DND-41 (cell line): ENCODE data around the gene BCL2L11.

Source experiments
- ATAC-seq: fragments of 200-7000 bp; cut with Tn5 transposase; 3 replicates; pipeline ENCODE4 v1.9.1; 2021; ENCODE audit warnings: low read depth; ENCODE audit not compliant: insufficient read depth
- DNase-seq: peaks from one replicate; pipeline ENCODE4 v3.0.0-alpha.2; 2020
- H2AFZ ChIP-seq: 2 replicates; pipeline ENCODE4 v1.6.0; 2012; ENCODE audit warnings: low read depth, low read length
- H3K27ac ChIP-seq: 2 replicates; pipeline ENCODE4 v1.5.1; 2012; ENCODE audit warnings: low read length, inconsistent platforms
- H3K27me3 ChIP-seq: fragments of 200-600 bp; sonication (generic); 2 replicates; pipeline ENCODE4 v1.6.0; 2012; ENCODE audit warnings: low read length, mild to moderate bottlenecking, inconsistent platforms; ENCODE audit not compliant: insufficient read depth, poor library complexity
- H3K36me3 ChIP-seq: 2 replicates; pipeline ENCODE4 v1.5.1; 2012; ENCODE audit warnings: low read length, inconsistent platforms; ENCODE audit not compliant: insufficient read depth
- H3K4me1 ChIP-seq: 2 replicates; pipeline ENCODE4 v1.5.1; 2012; ENCODE audit warnings: mild to moderate bottlenecking, low read length; ENCODE audit not compliant: insufficient read depth
- H3K4me2 ChIP-seq: 2 replicates; pipeline ENCODE4 v1.6.0; 2012; ENCODE audit warnings: mild to moderate bottlenecking, moderate library complexity, low read length, inconsistent platforms; ENCODE audit not compliant: insufficient read depth
- H3K4me3 ChIP-seq, 2 experiments: fragments of 200-600 bp in 1 of 2; shearing (Covaris generic) in 1 of 2; 2 replicates each; pipeline ENCODE4 v1.5.1; 2012 to 2016; ENCODE audit warnings: inconsistent platforms in 2 of 2, low read length in 2 of 2, mild to moderate bottlenecking in 2 of 2, low read depth in 1 of 2, moderate library complexity in 1 of 2
- H3K79me2 ChIP-seq: 2 replicates; pipeline ENCODE4 v1.6.0; 2012; ENCODE audit warnings: low read length, inconsistent platforms; ENCODE audit not compliant: insufficient read depth
- H3K9ac ChIP-seq: 2 replicates; pipeline ENCODE4 v1.6.0; 2012; ENCODE audit warnings: low read depth, mild to moderate bottlenecking, inconsistent platforms, low read length, moderate library complexity
- H3K9me3 ChIP-seq: 2 replicates; pipeline ENCODE4 v1.5.1; 2012; ENCODE audit warnings: low read length, moderate library complexity, mild to moderate bottlenecking, inconsistent platforms; ENCODE audit not compliant: insufficient read depth, severe bottlenecking
- H4K20me1 ChIP-seq: 2 replicates; pipeline ENCODE4 v1.6.0; 2012; ENCODE audit warnings: low read length; ENCODE audit not compliant: insufficient read depth
- CTCF ChIP-seq: IDR thresholded peaks from 2 replicates; pipeline ENCODE4 v1.5.1; 2012; ENCODE audit warnings: borderline replicate concordance, low read length, moderate library complexity, mild to moderate bottlenecking; ENCODE audit not compliant: poor library complexity, severe bottlenecking; ENCODE audit errors: extremely low read depth
- EZH2 ChIP-seq: IDR thresholded peaks from 3 replicates; pipeline ENCODE4 v1.6.1; 2012; ENCODE audit warnings: borderline replicate concordance, low read depth, mild to moderate bottlenecking, moderate library complexity, low read length, inconsistent platforms; ENCODE audit not compliant: severe bottlenecking

BCL2L11 gene

DNA sequence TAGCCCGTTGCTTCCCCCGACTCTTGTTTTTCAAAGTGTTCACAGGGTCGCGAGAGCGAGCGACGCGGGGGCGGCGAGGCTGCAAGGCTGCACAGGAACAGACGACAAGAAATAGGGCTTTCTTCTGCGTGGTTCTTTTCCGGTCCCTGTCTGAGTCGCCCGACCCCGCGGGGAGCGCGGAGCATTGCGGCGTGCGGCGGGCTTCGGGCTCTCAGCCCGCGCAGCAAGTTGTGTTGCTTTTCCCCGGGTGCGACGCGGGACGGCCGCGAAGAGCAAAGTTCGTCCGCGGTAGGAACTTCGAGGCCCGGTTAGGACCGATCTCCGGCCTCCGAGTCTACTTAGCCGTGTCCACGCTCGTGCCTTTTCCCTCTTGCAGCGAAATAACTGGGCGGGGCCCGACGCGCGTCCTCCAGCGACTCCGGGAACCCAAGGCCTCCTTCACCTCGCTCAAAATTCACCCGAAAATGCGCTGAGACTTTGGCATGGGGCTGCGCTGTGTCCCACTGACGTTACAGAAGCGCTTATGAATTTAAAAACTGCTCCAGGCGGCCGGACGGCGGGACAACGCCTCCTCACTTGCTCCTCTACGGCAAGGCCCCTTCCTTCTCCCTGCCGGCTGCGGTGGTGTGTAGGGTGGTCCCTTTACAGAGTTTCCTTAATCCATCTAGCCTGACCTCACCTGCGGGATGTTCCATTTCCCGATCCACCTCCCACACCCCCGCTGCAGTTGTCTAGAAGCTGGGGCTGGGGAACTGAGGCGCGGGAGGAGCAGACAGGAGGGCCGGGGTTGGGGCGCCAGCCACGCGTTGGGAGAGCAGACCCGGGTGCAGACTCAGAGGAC lies 1.5 kb upstream of the BCL2L11 start:
- no peak overlapping the region for H3K9ac ChIP-seq
- peak overlapping the region; percentile 95; the same call in 1 of the 2 replicates for H3K4me2 ChIP-seq
- no peaks in the 10 kb centered on the region for H3K27me3 ChIP-seq
- DNase-seq (no peak), ATAC-seq (no peak)
- no peak overlapping the region for H3K27ac ChIP-seq
- H4K20me1 ChIP-seq = peaks cover 22% of the 10 kb centered on the region
- peaks cover 21% of the 10 kb centered on the region for H3K36me3 ChIP-seq
- H3K4me1 ChIP-seq = peaks cover 35% of the 10 kb centered on the region
- H2AFZ ChIP-seq = no peak overlapping the region
- H3K79me2 ChIP-seq = peaks cover 33% of the 10 kb centered on the region
- no peaks in the 10 kb centered on the region for H3K9me3 ChIP-seq
- H3K4me3 ChIP-seq = no peak overlapping the region
- TF ChIP-seq EZH2 = no peak
- no peak for TF ChIP-seq CTCF

- Histone ChIP-seq H2AFZ (peak overlapping the region; percentile 93), H3K4me3 (peak overlapping the region; percentile 65 to 76; a peak in 3 of 4 replicates), H3K27me3 (no peaks in the 10 kb centered on the region), H3K27ac (peak overlapping the region; percentile 79), H3K4me2 (peak overlapping the region; percentile 95), H3K9me3 (no peaks in the 10 kb centered on the region), H4K20me1 (peaks cover 23% of the 10 kb centered on the region), H3K36me3 (peaks cover 27% of the 10 kb centered on the region), H3K4me1 (peaks cover 37% of the 10 kb centered on the region), H3K79me2 (peaks cover 38% of the 10 kb centered on the region), H3K9ac (peak overlapping the region; percentile 77)
- TF ChIP-seq CTCF (no peak), EZH2 (no peak)
- no peak for DNase-seq
- no peak for ATAC-seq
These were observed 877 bp upstream of the BCL2L11 start for GRCh38 chr2:111119822-111120252.

GRCh38 chr2:111121028-111121827 lies 514 bp downstream of the BCL2L11 start:
- Histone ChIP-seq H3K27me3 (no peaks in the 10 kb centered on the region), H3K9ac (peak overlapping the region; percentile 77), H3K4me2 (peak overlapping the region; percentile 95), H4K20me1 (peaks cover 31% of the 10 kb centered on the region), H3K4me1 (peaks cover 48% of the 10 kb centered on the region), H3K4me3 (peak overlapping the region; percentile 65 to 76), H3K36me3 (peaks cover 41% of the 10 kb centered on the region), H2AFZ (peak overlapping the region; percentile 70), H3K27ac (peak overlapping the region; percentile 82), H3K79me2 (peaks cover 52% of the 10 kb centered on the region), H3K9me3 (no peaks in the 10 kb centered on the region)
- ATAC-seq (peak; percentile 41), DNase-seq (peak; percentile 63)
- TF ChIP-seq EZH2 = no peak
- peak; percentile 41 for TF ChIP-seq CTCF
